HS-27A (cell line): ENCODE results near the gene LTBP4.
"Not testable (repeated sequence)": the region's sequence is repeated elsewhere in the genome, so short reads cannot be mapped to it uniquely, and the experiment has no call there.

Source experiments
- DNase-seq: peaks from one replicate; pipeline ENCODE4 v3.0.0-alpha.2; 2012; ENCODE audit warnings: low read depth, missing footprints

The LTBP4 gene, protein sequence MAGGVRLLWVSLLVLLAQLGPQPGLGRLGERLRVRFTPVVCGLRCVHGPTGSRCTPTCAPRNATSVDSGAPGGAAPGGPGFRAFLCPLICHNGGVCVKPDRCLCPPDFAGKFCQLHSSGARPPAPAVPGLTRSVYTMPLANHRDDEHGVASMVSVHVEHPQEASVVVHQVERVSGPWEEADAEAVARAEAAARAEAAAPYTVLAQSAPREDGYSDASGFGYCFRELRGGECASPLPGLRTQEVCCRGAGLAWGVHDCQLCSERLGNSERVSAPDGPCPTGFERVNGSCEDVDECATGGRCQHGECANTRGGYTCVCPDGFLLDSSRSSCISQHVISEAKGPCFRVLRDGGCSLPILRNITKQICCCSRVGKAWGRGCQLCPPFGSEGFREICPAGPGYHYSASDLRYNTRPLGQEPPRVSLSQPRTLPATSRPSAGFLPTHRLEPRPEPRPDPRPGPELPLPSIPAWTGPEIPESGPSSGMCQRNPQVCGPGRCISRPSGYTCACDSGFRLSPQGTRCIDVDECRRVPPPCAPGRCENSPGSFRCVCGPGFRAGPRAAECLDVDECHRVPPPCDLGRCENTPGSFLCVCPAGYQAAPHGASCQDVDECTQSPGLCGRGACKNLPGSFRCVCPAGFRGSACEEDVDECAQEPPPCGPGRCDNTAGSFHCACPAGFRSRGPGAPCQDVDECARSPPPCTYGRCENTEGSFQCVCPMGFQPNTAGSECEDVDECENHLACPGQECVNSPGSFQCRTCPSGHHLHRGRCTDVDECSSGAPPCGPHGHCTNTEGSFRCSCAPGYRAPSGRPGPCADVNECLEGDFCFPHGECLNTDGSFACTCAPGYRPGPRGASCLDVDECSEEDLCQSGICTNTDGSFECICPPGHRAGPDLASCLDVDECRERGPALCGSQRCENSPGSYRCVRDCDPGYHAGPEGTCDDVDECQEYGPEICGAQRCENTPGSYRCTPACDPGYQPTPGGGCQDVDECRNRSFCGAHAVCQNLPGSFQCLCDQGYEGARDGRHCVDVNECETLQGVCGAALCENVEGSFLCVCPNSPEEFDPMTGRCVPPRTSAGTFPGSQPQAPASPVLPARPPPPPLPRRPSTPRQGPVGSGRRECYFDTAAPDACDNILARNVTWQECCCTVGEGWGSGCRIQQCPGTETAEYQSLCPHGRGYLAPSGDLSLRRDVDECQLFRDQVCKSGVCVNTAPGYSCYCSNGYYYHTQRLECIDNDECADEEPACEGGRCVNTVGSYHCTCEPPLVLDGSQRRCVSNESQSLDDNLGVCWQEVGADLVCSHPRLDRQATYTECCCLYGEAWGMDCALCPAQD (N-terminal part only)

DNA sequence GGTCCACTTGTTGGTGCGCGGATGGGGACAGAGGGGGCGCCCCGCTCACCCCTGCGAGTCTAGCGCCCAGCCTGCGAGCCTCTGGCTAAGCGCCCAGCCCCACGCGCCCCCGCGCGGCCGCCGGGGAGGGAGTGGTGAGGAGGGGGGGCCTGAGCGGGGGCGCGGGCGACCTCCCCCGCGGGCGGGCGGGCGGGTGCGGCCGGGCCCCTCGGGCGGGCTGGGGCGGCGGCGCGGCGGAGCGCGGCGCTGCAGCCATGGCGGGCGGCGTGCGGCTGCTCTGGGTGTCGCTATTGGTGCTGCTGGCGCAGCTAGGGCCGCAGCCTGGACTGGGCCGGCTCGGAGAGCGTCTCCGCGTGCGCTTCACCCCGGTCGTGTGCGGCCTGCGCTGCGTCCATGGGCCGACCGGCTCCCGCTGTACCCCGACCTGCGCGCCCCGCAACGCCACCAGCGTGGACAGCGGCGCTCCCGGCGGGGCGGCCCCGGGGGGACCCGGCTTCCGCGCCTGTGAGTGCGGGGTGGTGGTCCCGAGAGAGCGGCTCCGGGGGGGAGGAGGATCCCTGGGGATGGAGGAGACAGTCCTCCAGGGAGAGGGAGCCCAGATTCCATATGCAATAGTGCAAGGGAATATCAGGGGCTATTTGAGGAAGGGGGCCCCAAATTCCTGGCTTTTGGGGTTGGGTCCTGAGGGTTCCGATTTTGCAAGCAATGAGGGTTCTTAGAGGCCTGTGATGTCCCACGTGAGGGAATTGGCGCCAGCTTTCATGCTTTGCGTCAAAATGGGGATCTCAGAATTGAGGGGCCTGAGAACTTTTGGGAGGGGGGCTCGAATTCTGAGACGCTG is at the start of gene LTBP4:
LTBP4 (plus strand) TSS at position 236 of the 841 bp plus-strand sequence; CDS start at position 255, 19 bp downstream.
- no peak for DNase-seq

DNA sequence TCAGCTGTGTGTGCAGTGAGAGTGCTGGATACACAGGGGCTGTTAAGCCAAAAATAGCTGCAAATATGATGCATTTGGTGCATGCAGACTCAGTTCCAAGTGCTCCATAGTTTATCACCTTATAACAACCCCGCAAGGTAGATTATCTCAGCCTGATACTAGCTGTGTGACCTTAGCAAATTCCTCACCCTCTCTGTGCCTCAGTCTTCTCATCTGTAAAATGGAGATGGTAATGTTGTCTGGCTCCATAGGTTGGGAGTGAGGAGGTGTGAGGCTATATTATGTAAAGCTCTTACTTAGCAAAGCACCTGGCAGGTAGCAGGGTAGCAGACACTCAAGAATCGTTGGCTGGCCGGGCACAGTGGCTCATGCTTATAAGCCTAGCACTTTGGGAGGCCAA is 48.3 kb upstream of the LTBP4 start:
- no peak for DNase-seq

DNA sequence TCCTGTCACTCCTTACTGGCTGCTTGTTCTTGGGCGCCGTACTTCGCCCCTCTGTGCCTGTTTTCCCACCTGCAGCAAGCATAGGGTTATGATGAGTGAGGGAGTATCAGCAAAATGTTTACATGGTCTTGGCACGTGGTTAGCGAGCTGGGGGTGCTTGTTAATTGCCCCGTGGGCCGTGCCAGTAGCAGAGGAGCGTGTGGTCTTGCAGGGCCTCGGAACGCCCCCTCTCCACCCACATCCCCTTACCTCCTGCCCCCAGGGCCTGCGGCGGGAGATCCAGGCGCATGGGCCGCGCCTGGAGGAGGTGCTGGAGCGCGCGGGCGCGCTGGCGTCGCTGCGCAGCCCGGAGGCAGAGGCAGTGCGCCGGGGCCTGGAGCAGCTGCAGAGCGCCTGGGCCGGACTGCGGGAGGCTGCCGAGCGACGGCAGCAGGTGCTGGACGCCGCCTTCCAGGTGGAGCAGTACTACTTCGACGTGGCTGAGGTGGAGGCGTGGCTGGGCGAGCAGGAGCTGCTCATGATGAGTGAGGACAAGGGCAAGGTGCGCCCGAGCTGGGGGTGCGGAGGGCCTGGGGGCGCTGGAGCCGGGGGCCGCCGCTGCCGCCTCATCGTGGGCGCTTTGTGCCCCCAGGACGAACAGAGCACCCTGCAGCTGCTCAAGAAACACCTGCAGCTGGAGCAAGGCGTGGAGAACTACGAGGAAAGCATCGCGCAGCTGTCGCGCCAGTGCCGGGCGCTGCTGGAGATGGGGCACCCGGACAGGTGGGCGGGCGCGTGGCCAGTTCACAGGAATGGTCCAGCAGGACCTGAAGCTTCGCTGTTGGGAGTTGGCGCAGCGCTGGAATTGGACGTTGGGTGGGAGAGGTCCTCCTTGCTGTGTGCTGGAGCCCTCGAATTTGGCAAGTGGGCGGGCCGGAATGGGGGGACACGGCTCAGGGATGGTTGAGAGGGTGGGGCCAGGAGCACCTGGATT is 47.0 kb upstream of the LTBP4 start:
- no peak for DNase-seq

DNA sequence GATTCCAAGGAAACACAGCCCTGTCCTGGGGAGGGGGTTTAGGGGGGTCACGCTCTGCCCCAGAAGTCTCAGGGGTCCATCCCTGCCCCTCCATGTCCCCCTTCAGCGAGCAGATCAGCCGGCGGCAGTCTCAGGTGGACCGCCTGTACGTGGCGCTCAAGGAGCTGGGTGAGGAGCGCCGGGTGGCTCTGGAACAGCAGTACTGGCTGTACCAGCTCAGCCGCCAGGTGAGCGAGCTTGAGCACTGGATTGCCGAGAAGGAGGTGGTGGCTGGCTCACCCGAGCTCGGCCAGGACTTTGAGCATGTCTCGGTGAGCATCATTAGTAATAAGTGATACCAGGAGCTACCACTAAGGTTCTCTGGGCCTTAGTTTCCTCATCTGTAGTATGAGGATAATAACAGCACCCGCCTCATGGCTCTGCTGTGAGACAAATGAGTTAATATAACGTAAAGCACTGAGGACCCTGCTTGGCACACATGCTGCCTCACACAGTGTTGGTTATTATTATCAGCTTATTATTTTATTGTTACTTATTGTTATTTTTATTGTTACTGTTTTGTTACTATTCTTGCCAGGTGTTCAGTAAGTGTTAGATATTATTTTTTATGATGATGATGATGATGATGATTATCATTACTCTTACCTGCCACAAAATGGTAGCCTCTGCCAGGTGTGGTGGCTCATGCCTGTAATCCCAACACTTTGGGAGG is 45.0 kb upstream of the LTBP4 start:
- no peak for DNase-seq

DNA sequence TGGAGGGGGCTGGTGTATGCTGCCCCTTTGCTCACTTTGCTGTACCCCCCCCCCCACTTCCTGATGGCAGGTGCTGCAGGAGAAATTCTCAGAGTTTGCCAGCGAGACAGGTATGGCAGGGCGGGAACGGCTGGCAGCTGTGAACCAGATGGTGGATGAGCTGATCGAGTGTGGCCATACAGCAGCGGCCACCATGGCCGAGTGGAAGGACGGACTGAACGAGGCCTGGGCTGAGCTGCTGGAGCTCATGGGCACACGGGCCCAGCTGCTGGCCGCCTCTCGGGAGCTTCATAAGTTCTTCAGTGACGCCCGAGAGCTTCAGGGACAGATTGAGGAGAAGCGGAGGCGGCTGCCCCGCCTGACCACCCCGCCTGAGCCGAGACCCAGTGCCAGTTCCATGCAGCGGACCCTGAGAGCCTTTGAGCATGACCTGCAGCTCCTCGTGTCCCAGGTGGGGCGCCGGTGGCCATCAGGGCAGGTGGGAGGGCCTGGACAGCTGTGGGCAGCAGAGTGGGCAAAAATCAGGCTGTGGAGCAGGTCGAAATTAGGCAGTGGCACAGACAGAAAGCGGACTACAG is 44.1 kb upstream of the LTBP4 start:
- no peak for DNase-seq

DNA sequence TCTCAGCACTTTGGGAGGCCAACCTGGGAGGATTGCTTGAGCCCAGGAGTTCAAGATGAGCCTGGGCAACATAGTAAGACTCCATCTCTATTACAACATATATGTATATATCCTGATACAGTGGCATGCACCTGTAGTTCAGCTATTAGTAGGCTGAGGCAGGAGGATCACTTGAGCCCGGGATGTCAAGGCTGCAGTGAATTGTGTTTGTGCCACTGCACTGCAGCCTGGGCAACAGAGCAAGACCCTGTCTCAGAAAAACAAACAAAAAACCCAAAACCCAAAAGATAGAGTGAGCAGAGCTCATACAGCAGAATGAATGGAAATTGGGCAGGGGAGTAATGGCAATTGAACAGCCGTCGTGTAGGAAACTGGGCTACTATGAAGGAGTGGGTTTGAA is 41.8 kb upstream of the LTBP4 start:
- no peak for DNase-seq

DNA sequence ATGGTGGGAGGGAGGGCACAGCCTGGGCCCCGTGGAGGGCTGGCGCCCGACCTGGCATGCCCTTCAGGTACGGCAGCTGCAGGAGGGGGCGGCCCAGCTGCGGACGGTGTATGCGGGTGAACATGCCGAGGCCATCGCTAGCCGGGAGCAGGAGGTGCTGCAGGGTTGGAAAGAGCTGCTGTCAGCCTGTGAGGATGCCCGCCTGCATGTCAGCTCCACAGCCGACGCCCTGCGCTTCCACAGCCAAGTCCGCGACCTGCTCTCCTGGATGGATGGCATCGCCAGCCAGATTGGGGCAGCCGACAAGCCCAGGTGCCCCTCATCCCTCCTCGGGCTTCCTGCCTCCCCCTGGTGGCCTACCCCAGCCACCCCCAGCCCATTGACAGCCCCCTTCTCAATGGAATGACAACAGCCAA is 41.1 kb upstream of the LTBP4 start:
- no peak for DNase-seq

DNA sequence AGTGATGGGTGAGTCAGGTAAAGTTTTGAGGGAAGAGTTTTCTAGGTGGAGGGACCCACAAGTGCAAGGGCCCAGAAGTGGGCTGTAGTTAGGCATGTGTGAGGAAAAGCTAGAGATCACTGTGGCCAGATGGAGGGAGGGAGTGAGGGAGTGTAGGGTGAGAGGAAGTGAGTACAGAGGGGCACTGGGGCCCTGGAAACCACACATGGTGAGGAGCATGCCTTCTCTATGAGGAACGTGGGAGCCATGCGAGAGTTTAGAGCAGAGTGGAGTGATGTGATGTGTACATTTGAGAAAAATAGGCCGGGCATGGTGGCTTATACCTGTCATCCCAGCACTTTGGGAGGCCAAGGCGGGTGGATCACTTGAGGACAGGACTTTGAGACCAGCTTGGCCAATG is 39.2 kb upstream of the LTBP4 start:
- no peak for DNase-seq

DNA sequence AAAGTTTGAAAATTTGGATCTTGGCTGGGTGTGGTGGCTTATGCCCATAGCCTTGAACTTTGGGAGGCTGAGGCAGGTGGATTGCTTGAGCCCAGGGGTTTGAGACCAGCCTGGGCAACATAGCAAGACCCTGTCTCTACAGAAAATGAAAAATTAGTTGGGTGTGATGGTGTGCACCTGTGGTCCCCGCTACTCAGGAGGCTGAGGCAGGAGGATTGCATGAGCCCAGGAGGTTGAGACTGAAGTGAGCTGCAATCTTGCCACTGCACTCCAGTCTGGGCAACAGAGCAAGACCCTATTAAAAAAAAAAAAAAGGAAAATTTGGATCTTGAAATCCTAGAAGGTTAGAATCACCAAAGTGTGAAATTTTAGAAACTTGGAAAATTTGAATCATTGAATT is 36.6 kb upstream of the LTBP4 start:
- not testable (repeated sequence) for DNase-seq

DNA sequence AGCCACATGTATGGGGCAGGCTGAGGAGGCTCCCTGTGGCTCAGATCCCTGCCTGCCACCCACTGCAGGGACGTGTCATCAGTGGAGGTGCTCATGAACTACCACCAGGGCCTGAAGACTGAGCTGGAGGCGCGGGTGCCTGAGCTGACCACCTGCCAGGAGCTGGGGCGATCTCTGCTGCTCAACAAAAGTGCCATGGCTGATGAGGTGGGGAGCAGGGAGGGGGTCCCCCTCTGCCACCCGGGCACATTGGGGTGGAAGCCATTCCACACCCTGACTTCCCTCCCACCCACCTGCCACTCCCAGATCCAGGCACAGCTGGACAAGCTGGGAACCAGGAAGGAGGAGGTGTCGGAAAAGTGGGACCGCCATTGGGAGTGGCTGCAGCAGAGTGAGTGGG is 35.8 kb upstream of the LTBP4 start:
- DNase-seq = no peak

DNA sequence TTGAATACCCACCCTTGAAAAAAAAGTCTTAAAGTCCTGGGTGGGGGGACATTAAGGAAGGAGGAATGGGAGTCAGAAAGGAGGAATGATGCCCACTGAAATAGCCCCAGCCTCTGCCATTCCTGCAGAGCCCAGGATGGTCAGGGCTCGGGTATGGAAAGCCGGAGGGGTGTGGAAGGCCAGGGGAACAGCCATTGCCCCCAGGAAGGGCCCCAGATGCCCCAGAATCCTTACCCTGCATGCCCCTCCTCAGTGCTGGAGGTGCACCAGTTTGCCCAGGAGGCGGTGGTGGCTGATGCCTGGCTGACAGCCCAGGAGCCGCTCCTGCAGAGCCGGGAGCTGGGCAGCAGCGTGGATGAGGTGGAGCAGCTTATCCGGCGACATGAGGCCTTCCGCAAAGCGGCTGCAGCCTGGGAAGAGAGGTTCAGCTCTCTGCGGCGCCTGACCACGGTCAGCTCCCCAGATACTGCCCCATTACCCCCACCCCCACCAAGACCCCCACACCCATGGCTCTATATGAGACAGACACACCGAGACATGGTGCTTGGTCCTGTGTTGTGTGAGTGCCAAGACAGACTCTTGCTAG is 35.2 kb upstream of the LTBP4 start:
- no peak for DNase-seq

DNA sequence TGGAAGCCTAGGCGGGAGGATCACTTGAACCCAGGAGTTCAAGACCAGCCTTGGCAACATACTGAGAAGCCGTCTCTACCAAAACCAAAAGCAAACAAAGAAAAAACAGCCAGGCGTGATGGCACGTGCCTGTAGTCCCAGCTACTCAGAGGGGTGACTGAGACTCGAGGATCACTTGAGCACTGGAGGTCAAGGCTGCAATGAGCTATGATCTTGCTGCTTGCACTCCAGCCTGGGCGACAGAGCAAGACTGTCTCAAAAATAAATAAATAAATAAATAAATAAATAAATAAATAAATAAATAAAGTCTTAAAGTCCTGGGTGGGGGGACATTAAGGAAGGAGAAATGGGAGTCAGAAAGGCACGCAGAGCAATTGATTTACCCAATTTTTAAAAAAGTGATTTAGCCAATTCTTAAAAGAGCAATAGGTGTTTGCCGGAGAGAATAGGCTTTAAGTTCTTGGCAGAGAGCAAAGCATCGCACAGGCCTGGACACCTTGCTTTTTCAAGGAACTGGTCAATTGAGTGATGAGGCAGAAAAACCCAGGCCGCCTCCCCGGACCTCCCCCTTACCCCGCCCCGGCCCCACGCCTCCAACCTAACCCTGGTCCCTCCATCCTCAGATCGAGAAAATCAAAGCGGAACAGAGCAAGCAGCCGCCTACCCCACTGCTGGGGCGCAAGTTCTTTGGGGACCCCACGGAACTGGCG is 34.0 kb upstream of the LTBP4 start:
- DNase-seq = no peak

DNA sequence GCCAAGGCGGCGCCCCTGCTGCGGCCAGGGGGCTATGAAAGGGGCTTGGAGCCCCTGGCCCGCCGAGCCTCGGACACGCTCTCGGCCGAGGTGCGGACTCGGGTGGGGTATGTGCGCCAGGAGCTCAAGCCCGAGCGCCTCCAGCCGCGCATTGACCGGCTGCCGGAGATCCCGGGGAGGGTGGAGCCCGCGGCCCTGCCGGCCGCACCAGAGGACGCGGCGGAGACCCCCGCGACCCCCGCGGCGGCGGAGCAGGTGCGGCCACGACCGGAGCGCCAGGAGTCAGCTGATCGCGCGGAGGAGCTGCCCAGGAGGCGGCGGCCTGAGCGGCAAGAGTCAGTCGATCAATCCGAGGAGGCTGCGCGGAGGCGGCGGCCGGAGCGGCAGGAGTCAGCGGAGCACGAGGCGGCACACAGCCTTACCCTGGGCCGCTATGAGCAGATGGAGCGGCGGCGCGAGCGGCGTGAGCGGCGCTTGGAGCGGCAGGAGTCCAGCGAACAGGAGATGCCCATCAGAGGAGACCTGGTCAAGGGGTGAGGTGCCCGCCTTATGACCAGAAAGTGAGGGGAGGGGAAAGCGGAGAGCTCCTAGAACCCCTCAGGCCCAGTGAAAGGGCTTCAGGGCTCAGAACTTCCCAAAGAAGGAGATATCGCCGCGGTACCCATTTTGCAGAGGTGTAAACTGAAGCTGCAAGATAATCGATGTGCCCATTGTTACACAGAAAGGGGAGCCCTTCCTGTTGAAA is 33.2 kb upstream of the LTBP4 start:
- no peak for DNase-seq

DNA sequence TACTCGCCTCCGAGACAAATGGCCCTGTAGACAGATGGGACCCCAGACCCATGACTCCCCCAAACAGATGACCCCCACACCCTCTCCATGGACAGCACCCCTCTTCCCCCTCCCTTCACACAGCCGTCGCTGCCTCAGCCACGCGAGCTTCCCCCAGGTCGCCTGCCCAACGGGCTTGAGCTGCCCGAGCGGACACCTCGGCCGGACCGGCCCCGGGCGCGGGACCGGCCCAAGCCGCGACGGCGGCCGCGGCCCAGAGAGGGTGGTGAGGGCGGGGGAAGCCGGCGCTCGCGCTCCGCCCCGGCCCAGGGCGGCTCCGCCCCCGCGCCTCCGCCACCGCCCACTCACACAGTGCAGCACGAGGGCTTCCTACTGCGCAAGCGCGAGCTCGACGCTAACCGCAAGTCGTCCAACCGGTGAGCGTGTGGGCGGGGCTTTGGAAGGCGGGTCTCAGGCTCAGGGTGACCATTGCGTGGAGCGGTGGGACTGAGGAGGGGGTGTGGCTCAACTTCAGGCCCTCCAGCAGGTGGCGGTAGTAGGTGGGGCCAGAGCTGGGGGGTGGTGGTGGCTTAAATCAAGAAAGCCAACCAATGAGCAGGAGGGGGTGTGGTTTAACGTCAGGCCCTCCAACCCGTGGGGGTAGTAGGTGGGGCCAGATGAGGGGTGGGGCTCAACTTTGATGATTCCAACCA is 30.7 kb upstream of the LTBP4 start:
- DNase-seq = peak; percentile 100

DNA sequence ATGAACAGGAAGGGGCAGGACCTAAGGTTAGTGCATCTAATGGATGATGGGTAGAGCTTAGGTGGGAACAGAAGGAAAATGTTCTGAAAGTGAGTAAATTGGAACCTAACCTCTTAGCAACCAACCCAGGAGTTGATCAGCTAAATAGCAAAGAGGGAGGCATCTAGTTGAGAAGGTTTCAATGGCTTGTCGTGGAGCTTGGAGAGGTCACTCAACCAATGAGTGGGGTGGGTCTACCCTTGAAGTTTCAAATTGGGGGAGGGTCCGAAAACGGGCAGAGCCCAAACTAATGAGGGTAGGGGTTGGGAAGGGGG is 30.2 kb upstream of the LTBP4 start:
- DNase-seq = no peak

DNA sequence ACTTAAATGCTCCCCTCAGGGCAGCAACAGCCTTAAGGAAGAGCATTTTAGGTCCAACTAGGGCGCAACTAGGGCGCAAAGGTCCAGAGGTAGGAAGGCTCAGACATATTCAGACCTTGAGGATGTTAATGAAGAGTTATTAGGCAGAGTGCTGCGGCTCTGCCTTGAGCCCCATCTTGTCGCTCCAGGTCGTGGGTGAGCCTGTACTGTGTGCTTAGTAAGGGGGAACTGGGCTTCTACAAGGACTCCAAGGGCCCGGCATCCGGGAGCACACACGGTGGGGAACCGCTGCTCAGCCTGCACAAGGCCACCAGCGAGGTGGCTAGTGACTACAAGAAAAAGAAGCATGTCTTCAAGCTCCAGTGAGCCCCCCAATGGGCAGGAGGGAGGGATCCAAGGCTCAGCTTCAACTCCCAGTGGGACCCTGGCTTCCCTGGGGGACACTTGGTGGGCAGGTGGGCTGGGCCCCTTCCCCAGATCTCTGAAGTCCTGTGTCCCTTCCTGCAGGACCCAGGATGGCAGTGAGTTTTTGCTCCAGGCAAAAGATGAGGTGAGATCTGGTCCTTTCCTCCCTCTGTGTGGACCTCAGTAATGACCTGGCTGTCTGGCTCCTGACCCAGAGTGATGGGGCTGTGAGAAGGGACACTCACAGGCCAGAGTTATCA is 29.2 kb upstream of the LTBP4 start:
- no peak for DNase-seq
